ENCODE results near the gene NUB1. TPM values are rescaled to one million over a fixed set of nuclear protein-coding genes. Genes with fewer than 3 reads are reported as not detected.

The NUB1 gene
- total RNA-seq, 1 experiment from 2014 or later = 48.5 TPM

- WGBS (ENCODE audit: extremely low coverage, insufficient read length, low lambda C conversion rate) = no CpG with 5 or more reads among the region's 1 CpG
- H3K4me1 Mint-ChIP-seq = peaks cover under 1 to 1% of the 10 kb centered on the region in 2 experiments
- H3K4me3 Mint-ChIP-seq = no peak overlapping the region
Observed at GRCh38 chr7:151363182-151363581, 21.6 kb downstream of the NUB1 start.

More at GRCh38 chr7:151363182-151363581, 21.6 kb downstream of the NUB1 start:
- Histone ChIP-seq H3K56ac (ENCODE audit: insufficient read length, low read depth, low read length) (no peak overlapping the region), H3K9me3 (ENCODE audit: control insufficient read depth, low read depth, low read length) (no peaks in the 10 kb centered on the region), H3K18ac (ENCODE audit: insufficient read length, low read depth, low read length) (no peak overlapping the region), H3K79me1 (ENCODE audit: insufficient read depth, low read depth, low read length, poor library complexity, severe bottlenecking) (no peaks in the 10 kb centered on the region), H3K27ac (ENCODE audit: insufficient read length, low read depth, low read length) (no peak overlapping the region), H3K79me2 (ENCODE audit: insufficient read depth, low read length) (no peaks in the 10 kb centered on the region), H4K91ac (ENCODE audit: insufficient read length, low read depth, low read length) (no peak overlapping the region), H3K4me2 (ENCODE audit: insufficient read depth, insufficient read length, low read length) (no peak overlapping the region), H4K8ac (replicated peaks; ENCODE audit: insufficient read length, low read depth, low read length) (no peak overlapping the region), H2BK15ac (ENCODE audit: low read depth, low read length) (no peak overlapping the region), H3K23ac (ENCODE audit: insufficient read length, low read depth, low read length) (no peak overlapping the region), H2BK12ac (ENCODE audit: insufficient read length, low read depth, low read length) (no peak overlapping the region), H3K4me1 (ENCODE audit: insufficient read depth, low read length) (no peaks in the 10 kb centered on the region), H2AK5ac (ENCODE audit: insufficient read length, low read length) (no peak overlapping the region), H4K5ac (ENCODE audit: insufficient read length, low read depth, low read length) (no peak overlapping the region), H2BK5ac (ENCODE audit: insufficient read length, low read length) (no peak overlapping the region), H3T11ph (ENCODE audit: low read length) (no peak overlapping the region), H2BK20ac (ENCODE audit: low read depth, low read length, poor library complexity, severe bottlenecking) (no peak overlapping the region), H3K23me2 (ENCODE audit: insufficient read length, low read depth, low read length, poor library complexity, severe bottlenecking) (no peaks in the 10 kb centered on the region), H3K9ac (ENCODE audit: extremely low read depth, insufficient read length, low read length) (no peak overlapping the region), H3K4ac (ENCODE audit: low read depth, low read length) (no peak overlapping the region), H3K27me3 (ENCODE audit: insufficient read depth, low read length) (no peaks in the 10 kb centered on the region), H2BK120ac (ENCODE audit: low read depth, low read length, poor library complexity, severe bottlenecking) (no peak overlapping the region), H2AFZ (ENCODE audit: low read length) (no peak overlapping the region), H3K14ac (ENCODE audit: insufficient read depth, low read length) (no peak overlapping the region), H4K20me1 (ENCODE audit: control insufficient read depth, insufficient read depth, insufficient read length) (no peaks in the 10 kb centered on the region)
- no peak overlapping the region for H3K27ac Mint-ChIP-seq
- H3K27me3 Mint-ChIP-seq (ENCODE audit: low read depth) = no peaks in the 10 kb centered on the region
- no peaks in the 10 kb centered on the region; a peak in 1 of 5 replicates for H3K9me3 Mint-ChIP-seq
- no peak for TF ChIP-seq CTCF (conservative IDR thresholded peaks at IDR 0.05)
- H3K36me3 Mint-ChIP-seq (ENCODE audit: insufficient read depth in 1 of 3, low read depth in 3 of 3) = peaks cover 12 to 45% (median 42%) of the 10 kb centered on the region in 3 experiments; a peak in 6 of 7 replicates
- no peak for DNase-seq
